ENCODE results near the gene DGKB.
"Not testable (repeated sequence)": the region's sequence is repeated elsewhere in the genome, so short reads cannot be mapped to it uniquely, and the experiment has no call there.

The DGKB gene

DNA sequence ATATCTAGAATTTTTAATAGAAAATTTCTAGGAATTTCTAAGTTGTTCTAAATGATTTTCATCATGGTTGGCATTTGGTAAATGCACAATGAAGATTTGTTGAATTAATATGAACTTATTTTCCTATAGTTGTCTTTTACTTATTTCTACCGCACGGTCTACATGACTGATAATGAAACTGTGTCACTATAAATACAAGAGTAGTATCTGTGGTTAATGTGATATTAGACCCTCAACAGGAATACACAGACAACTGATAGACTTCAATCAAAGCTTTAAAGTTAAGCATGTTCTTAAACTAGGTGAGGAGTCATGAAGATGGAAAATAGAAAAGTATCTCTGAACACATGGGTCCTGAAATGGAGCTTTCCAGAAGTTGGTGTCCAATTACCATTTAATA is 615.2 kb downstream of the DGKB start:
- H3K27ac ChIP-seq (ENCODE audit: low read length): no peak overlapping the region
- no peaks in the 10 kb centered on the region for H3K36me3 ChIP-seq (ENCODE audit: control insufficient read depth in 2 of 2, insufficient read depth in 2 of 2, low read length in 2 of 2)
- H3K9ac ChIP-seq (ENCODE audit: low read length in 2 of 2): no peak overlapping the region
- H3K4me3 ChIP-seq (ENCODE audit: low read length in 2 of 2): no peak overlapping the region
- no peaks in the 10 kb centered on the region for H3K4me1 ChIP-seq (ENCODE audit: control insufficient read depth, insufficient read depth, low read length)
- H3K27me3 ChIP-seq (ENCODE audit: control insufficient read depth in 1 of 2, insufficient read depth in 2 of 2, low read length in 2 of 2): no peaks in the 10 kb centered on the region
- H3K9me3 ChIP-seq (ENCODE audit: control insufficient read depth in 2 of 2, low read length in 2 of 2): no peaks in the 10 kb centered on the region

GRCh38 chr7:14286036-14286435 is 616.5 kb downstream of the DGKB start:
- Histone ChIP-seq H3K4me1 (ENCODE audit: control insufficient read depth, insufficient read depth, low read length) (no peaks in the 10 kb centered on the region), H3K36me3 (ENCODE audit: control insufficient read depth in 2 of 2, insufficient read depth in 2 of 2, low read length in 2 of 2) (no peaks in the 10 kb centered on the region), H3K27ac (ENCODE audit: low read length) (no peak overlapping the region), H3K27me3 (ENCODE audit: control insufficient read depth in 1 of 2, insufficient read depth in 2 of 2, low read length in 2 of 2) (no peaks in the 10 kb centered on the region), H3K9ac (ENCODE audit: low read length in 2 of 2) (no peak overlapping the region), H3K9me3 (ENCODE audit: control insufficient read depth in 2 of 2, low read length in 2 of 2) (no peaks in the 10 kb centered on the region), H3K4me3 (ENCODE audit: low read length in 2 of 2) (no peak overlapping the region)

- H3K9ac ChIP-seq (ENCODE audit: low read length in 2 of 2); H3K36me3 ChIP-seq (ENCODE audit: control insufficient read depth in 2 of 2, insufficient read depth in 2 of 2, low read length in 2 of 2); H3K27me3 ChIP-seq (ENCODE audit: control insufficient read depth in 1 of 2, insufficient read depth in 2 of 2, low read length in 2 of 2); H3K4me1 ChIP-seq (ENCODE audit: control insufficient read depth, insufficient read depth, low read length); H3K27ac ChIP-seq (ENCODE audit: low read length); H3K9me3 ChIP-seq (ENCODE audit: control insufficient read depth in 2 of 2, low read length in 2 of 2); H3K4me3 ChIP-seq (ENCODE audit: low read length in 2 of 2): not testable (repeated sequence)
Measured at GRCh38 chr7:14279065-14279871, 623.3 kb downstream of the DGKB start.

DNA sequence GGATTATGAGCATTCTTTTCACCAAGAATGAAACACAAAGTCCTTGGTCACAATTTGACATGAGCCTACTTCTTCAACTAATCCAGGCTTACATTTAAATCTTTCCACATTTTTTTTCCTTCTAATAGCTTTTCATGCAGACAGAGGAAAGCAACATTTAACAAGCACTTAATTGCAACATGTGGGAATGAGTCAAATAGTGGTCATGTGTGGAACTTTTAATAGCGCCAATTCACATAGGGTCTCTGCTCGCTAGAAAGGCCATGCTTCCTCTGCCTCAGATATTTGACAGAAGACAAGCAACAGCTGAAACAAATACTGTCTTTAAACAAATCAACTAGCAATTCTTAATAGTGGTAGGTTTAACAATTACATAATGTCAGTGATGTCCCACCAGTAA is 627.2 kb downstream of the DGKB start:
- Histone ChIP-seq H3K9ac (ENCODE audit: low read length in 2 of 2) (no peak overlapping the region), H3K27me3 (ENCODE audit: control insufficient read depth in 1 of 2, insufficient read depth in 2 of 2, low read length in 2 of 2) (no peaks in the 10 kb centered on the region), H3K4me1 (ENCODE audit: control insufficient read depth, insufficient read depth, low read length) (no peaks in the 10 kb centered on the region), H3K9me3 (ENCODE audit: control insufficient read depth in 2 of 2, low read length in 2 of 2) (no peaks in the 10 kb centered on the region), H3K36me3 (ENCODE audit: control insufficient read depth in 2 of 2, insufficient read depth in 2 of 2, low read length in 2 of 2) (no peaks in the 10 kb centered on the region), H3K27ac (ENCODE audit: low read length) (no peak overlapping the region), H3K4me3 (ENCODE audit: low read length in 2 of 2) (no peak overlapping the region)

DNA sequence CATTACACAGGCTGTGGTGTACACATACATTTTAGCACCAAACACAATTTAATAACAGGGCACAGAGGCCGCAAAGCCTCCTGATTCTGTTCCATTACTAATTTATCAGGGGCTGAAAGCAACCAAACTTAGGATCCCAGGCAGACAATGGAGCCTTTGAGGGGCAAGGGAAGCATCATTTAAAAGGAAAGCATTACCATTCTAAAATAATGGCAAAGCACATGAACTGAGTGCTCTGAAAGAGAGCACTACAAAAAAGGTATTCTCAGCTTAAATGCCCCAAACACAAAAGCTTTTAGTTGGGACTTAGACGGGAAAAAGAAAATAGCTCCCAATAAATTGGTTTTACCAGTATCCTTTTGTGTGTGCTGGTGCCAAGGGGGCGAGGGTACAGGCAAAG is 631.1 kb downstream of the DGKB start:
- Histone ChIP-seq H3K4me3 (ENCODE audit: low read length in 2 of 2) (no peak overlapping the region), H3K9ac (ENCODE audit: low read length in 2 of 2) (no peak overlapping the region), H3K36me3 (ENCODE audit: control insufficient read depth in 2 of 2, insufficient read depth in 2 of 2, low read length in 2 of 2) (no peaks in the 10 kb centered on the region), H3K9me3 (ENCODE audit: control insufficient read depth in 2 of 2, low read length in 2 of 2) (no peaks in the 10 kb centered on the region), H3K4me1 (ENCODE audit: control insufficient read depth, insufficient read depth, low read length) (no peaks in the 10 kb centered on the region), H3K27me3 (ENCODE audit: control insufficient read depth in 1 of 2, insufficient read depth in 2 of 2, low read length in 2 of 2) (no peaks in the 10 kb centered on the region), H3K27ac (ENCODE audit: low read length) (no peak overlapping the region)

DNA sequence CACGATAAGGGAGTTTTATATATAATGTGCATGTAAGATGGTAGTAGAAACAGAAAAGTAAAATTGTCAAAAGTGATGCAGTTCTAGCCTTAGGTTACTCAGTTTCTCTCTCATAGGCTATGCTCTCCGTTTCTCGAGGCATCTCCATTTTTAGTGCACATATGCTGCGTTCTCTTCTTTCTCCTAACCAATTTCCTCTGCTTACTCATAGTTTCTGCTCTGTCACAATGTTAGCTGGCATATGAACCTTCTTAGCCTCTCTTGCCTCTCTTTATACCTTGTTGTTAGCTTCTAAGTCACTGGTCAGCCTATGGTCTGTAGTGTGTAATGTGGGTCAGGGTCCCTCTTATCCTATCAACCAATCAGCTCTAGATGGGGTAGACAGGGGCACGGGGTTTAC is 632.5 kb downstream of the DGKB start:
- Histone ChIP-seq H3K27ac (ENCODE audit: low read length) (no peak overlapping the region), H3K9ac (ENCODE audit: low read length in 2 of 2) (no peak overlapping the region), H3K4me3 (ENCODE audit: low read length in 2 of 2) (no peak overlapping the region), H3K36me3 (ENCODE audit: control insufficient read depth in 2 of 2, insufficient read depth in 2 of 2, low read length in 2 of 2) (no peaks in the 10 kb centered on the region), H3K27me3 (ENCODE audit: control insufficient read depth in 1 of 2, insufficient read depth in 2 of 2, low read length in 2 of 2) (no peaks in the 10 kb centered on the region), H3K4me1 (ENCODE audit: control insufficient read depth, insufficient read depth, low read length) (no peaks in the 10 kb centered on the region), H3K9me3 (ENCODE audit: control insufficient read depth in 2 of 2, low read length in 2 of 2) (no peaks in the 10 kb centered on the region)

- no peak overlapping the region for H3K27ac ChIP-seq (ENCODE audit: low read length)
- no peaks in the 10 kb centered on the region for H3K27me3 ChIP-seq (ENCODE audit: control insufficient read depth in 1 of 2, insufficient read depth in 2 of 2, low read length in 2 of 2)
- H3K4me3 ChIP-seq (ENCODE audit: low read length in 2 of 2): no peak overlapping the region
- H3K36me3 ChIP-seq (ENCODE audit: control insufficient read depth in 2 of 2, insufficient read depth in 2 of 2, low read length in 2 of 2): no peaks in the 10 kb centered on the region
- H3K9me3 ChIP-seq (ENCODE audit: control insufficient read depth in 2 of 2, low read length in 2 of 2): no peaks in the 10 kb centered on the region
- no peaks in the 10 kb centered on the region for H3K4me1 ChIP-seq (ENCODE audit: control insufficient read depth, insufficient read depth, low read length)
- no peak overlapping the region for H3K9ac ChIP-seq (ENCODE audit: low read length in 2 of 2)
Measured at GRCh38 chr7:14260011-14260410, 642.5 kb downstream of the DGKB start.

DNA sequence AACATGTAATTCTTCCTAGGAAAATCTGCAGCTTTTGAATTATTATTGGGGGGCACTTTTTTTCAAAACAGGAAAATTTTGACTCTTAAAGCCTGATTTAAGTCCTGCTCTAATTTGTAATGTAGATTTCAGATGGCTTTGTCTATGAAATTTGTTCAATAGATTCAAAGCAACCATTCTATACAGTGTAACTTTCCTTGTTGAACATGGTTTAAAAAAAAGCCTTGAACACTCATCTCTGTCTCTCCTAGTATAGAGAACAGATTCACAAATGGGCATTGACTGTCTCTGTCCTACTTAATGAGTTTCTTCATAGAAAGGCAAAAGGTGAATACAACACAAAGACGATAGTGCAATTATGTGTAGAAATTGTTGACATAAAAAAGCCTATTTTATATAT is 643.7 kb downstream of the DGKB start:
- no peaks in the 10 kb centered on the region for H3K4me1 ChIP-seq (ENCODE audit: control insufficient read depth, insufficient read depth, low read length)
- H3K4me3 ChIP-seq (ENCODE audit: low read length in 2 of 2): no peak overlapping the region
- no peak overlapping the region for H3K9ac ChIP-seq (ENCODE audit: low read length in 2 of 2)
- no peaks in the 10 kb centered on the region for H3K36me3 ChIP-seq (ENCODE audit: control insufficient read depth in 2 of 2, insufficient read depth in 2 of 2, low read length in 2 of 2)
- no peaks in the 10 kb centered on the region for H3K27me3 ChIP-seq (ENCODE audit: control insufficient read depth in 1 of 2, insufficient read depth in 2 of 2, low read length in 2 of 2)
- no peak overlapping the region for H3K27ac ChIP-seq (ENCODE audit: low read length)
- no peaks in the 10 kb centered on the region for H3K9me3 ChIP-seq (ENCODE audit: control insufficient read depth in 2 of 2, low read length in 2 of 2)

DNA sequence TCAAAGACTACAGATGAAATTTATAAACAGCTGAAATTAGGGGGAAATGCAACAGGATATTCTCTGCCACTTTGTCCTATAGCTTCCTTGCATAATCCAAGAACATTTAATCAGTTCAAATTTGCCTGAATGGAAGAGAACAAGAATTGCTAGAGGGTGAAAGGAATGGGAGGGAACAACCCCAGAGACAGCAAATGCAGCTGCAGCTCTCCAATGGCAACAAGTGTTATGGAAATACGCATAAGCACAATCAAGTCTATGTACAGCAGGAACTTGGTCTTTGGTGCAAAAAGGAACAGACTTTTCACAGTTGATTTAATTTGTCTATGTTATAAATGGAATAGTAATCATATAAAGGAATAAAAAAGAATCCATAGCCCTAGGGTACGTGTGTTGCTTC is 644.1 kb downstream of the DGKB start:
- no peaks in the 10 kb centered on the region for H3K9me3 ChIP-seq (ENCODE audit: control insufficient read depth in 2 of 2, low read length in 2 of 2)

GRCh38 chr7:14252458-14252857 is 650.1 kb downstream of the DGKB start:
- no peaks in the 10 kb centered on the region for H3K9me3 ChIP-seq (ENCODE audit: control insufficient read depth in 2 of 2, low read length in 2 of 2)
- H3K27ac ChIP-seq (ENCODE audit: low read length): no peak overlapping the region
- no peaks in the 10 kb centered on the region for H3K36me3 ChIP-seq (ENCODE audit: control insufficient read depth in 2 of 2, insufficient read depth in 2 of 2, low read length in 2 of 2)
- no peak overlapping the region for H3K9ac ChIP-seq (ENCODE audit: low read length in 2 of 2)
- no peaks in the 10 kb centered on the region for H3K4me1 ChIP-seq (ENCODE audit: control insufficient read depth, insufficient read depth, low read length)
- H3K27me3 ChIP-seq (ENCODE audit: control insufficient read depth in 1 of 2, insufficient read depth in 2 of 2, low read length in 2 of 2): no peaks in the 10 kb centered on the region
- no peak overlapping the region for H3K4me3 ChIP-seq (ENCODE audit: low read length in 2 of 2)

More for the DNA sequence above, 644.1 kb downstream of the DGKB start:
- Histone ChIP-seq H3K36me3 (ENCODE audit: control insufficient read depth in 2 of 2, insufficient read depth in 2 of 2, low read length in 2 of 2) (no peaks in the 10 kb centered on the region), H3K9ac (ENCODE audit: low read length in 2 of 2) (no peak overlapping the region), H3K4me3 (ENCODE audit: low read length in 2 of 2) (no peak overlapping the region), H3K27me3 (ENCODE audit: control insufficient read depth in 1 of 2, insufficient read depth in 2 of 2, low read length in 2 of 2) (no peaks in the 10 kb centered on the region), H3K4me1 (ENCODE audit: control insufficient read depth, insufficient read depth, low read length) (no peaks in the 10 kb centered on the region), H3K27ac (ENCODE audit: low read length) (no peak overlapping the region)

DNA sequence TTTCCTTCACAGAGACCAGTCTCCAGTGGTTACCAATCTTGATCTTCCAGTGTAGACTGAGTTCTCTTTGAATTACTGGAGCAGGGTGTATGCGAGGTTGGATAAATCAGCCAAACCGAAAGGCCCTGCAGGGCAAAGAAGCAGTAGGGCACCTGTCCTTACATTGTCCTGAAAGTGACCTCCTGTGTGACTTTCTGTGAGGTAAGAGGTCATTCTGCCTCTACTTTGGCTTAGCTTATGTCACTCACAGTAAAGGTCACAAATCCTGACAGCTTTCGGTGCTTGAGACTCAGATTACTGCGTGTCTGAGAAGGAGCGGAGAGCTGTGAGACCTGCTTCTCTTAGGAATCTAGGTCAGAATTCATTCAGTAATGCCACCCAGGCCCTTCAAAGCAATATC is 660.4 kb downstream of the DGKB start:
- Histone ChIP-seq H3K9ac (ENCODE audit: low read length in 2 of 2) (no peak overlapping the region), H3K4me3 (ENCODE audit: low read length in 2 of 2) (no peak overlapping the region), H3K9me3 (ENCODE audit: control insufficient read depth in 2 of 2, low read length in 2 of 2) (no peaks in the 10 kb centered on the region), H3K27ac (ENCODE audit: low read length) (no peak overlapping the region), H3K27me3 (ENCODE audit: control insufficient read depth in 1 of 2, insufficient read depth in 2 of 2, low read length in 2 of 2) (no peaks in the 10 kb centered on the region), H3K36me3 (ENCODE audit: control insufficient read depth in 2 of 2, insufficient read depth in 2 of 2, low read length in 2 of 2) (no peaks in the 10 kb centered on the region), H3K4me1 (ENCODE audit: control insufficient read depth, insufficient read depth, low read length) (no peaks in the 10 kb centered on the region)
